ENCODE results near the gene WNT3A.

Gene WNT3A

GRCh38 chr1:228084797-228085196 lies 78.0 kb downstream of the WNT3A start:
- DNase-seq (ENCODE audit: low read depth): no peak

DNA sequence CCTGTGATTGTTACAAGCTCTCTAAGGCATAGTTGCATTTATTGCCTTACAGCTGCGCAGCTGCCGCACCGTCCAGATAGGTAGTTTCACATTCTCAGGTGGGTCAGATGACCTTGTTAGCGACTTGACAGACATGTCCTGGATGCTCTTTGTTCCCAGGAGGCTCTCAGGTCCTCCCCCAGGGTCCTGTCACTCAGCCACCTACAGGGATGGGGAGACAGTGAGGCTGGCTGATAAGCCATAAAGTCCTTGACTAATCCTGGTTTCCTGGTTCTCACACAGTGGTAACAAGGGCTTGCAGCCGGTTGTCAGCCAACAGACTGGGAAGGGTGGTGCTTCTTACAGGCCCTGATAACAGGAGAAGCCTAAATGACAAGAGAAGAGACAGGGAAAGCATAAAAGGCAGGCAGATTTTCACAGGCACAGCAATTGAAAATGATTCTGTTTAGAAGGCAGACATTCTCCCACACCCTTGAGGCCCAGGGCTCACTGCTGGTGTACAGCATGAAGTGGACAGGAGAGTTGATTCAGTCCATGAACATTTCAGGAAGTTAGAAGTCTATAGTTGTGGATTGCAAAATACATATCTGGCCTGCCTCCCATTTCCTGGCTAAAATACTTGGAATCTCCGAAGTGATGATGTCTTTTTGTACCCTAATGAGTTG lies 78.6 kb downstream of the WNT3A start:
- DNase-seq (ENCODE audit: low read depth): peak; percentile 70

DNA sequence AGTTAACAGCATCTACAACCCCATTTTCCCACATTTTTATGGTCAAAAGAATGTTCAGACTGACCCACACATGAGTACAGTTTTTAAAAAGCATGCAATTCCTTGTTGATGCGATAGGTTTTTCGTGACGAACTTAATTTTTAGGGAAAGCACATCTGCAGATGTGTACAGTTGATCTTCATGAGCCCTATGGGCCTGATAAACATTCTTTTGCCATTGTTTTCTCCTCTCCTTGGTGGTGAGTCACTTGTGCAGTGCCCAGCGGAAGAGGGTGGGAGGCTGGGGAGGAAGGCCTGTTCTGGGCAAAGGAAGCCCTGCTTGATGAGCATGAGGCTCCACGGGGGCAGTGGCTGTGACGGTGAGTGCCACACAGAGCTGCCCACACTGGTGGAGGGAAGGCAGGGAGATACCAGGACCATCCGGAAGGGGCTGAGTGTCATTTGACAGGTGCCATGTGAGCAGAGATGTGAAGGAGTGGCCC lies 81.0 kb downstream of the WNT3A start:
- peak; percentile 58 for DNase-seq (ENCODE audit: low read depth)

GRCh38 chr1:228088586-228089498 lies 82.0 kb downstream of the WNT3A start:
- DNase-seq (ENCODE audit: low read depth): peak; percentile 42

- no peak for DNase-seq (ENCODE audit: low read depth)
Measured at GRCh38 chr1:228089519-228090380, 83.0 kb downstream of the WNT3A start.

- DNase-seq (ENCODE audit: low read depth): no peak
Measured at GRCh38 chr1:228090613-228091081, 83.8 kb downstream of the WNT3A start.

DNA sequence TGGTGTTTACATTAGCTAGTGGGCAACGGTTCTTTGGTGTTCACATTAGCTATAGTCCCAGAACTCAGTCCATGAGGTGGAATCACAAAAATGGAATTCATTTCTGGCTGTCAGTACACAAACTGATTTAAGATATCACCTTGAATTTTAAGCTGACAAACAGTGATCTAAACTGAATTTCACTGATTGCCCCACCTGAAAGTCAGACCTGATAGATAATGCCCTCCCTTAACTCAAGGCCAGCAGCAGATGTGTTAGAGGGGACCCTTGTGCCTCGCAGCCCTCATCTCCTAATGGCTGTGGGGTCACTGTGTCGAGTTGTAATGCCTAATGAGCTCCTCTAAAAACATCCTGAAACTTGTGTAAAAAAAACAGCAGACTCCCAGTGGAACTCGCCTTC lies 84.3 kb downstream of the WNT3A start:
- no peak for DNase-seq (ENCODE audit: low read depth)

GRCh38 chr1:228092342-228093049 lies 85.7 kb downstream of the WNT3A start:
- no peak for DNase-seq (ENCODE audit: low read depth)

DNA sequence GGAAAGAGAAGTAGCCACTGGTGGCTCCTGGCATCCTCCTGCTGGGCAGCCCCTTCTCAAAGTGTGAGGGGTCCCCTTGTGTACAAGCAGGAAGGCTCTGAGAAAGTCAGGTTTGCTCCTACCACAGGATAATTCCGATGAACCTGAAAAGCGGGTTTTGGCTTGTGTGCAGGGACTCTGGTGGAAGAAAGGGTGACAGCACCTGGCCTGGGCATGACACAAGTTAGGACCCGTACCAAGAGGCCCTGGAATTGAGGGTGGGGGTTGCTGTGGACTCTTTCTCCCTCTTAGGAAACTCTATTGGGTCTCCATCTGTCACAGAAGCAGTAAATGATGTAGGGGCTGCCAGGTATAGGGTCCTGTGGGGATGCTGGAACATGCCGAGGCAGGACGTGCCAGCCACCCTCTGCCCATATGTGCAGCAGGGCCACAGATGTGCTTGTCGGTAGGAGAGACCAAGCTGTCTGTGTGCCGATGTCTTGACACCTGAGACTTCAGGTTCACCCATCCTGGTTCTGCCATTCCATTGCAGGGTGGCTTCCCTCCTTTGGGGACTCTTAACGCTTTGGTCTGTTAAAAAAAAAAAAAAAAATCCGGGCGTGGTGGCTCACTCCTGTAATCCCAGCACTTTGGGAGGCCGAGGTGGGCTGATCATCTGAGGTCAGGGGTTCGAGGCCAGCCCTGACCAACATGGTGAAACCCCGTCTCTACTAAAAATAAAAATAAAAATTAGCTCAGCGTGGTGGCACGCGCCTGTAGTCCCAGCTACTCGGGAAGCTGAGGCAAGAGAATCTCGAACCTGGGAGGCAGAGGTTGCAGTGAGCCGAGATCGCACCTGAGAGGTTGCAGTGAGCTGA lies 86.5 kb downstream of the WNT3A start:
- DNase-seq (ENCODE audit: low read depth): no peak

DNA sequence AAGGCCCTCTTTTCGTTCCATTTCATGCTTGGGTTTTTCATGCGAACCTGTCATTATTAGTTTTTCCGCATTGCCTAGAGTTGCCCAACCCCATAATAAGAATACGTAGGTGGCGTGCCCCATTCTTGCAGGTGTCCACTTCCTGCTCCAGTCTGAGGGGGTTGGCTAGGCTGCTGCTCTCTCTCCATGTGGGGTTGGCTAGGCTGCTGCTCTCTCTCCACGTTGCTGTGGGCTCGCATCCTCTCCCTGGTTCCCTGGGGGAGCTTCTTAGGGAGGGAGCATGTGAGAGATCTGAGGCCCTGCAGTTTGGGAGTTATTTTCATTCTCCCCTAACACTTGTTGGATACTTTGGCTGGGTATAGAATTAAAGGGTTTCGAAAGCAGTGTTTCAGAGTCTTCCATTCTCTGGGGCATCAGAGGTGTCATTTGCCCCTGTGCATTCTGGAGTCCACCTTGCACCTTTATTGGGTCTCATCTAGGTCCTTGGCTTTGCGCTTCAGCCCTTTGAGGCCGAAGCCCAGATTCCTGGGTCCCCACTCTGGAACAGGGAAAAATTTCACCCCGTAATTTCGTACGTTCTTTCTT lies 87.7 kb downstream of the WNT3A start:
- DNase-seq (ENCODE audit: low read depth): no peak

- DNase-seq (ENCODE audit: low read depth): no peak
Measured at GRCh38 chr1:228095161-228095560, 88.4 kb downstream of the WNT3A start.

- DNase-seq (ENCODE audit: low read depth): no peak
Measured at GRCh38 chr1:228095938-228096337, 89.1 kb downstream of the WNT3A start.

DNA sequence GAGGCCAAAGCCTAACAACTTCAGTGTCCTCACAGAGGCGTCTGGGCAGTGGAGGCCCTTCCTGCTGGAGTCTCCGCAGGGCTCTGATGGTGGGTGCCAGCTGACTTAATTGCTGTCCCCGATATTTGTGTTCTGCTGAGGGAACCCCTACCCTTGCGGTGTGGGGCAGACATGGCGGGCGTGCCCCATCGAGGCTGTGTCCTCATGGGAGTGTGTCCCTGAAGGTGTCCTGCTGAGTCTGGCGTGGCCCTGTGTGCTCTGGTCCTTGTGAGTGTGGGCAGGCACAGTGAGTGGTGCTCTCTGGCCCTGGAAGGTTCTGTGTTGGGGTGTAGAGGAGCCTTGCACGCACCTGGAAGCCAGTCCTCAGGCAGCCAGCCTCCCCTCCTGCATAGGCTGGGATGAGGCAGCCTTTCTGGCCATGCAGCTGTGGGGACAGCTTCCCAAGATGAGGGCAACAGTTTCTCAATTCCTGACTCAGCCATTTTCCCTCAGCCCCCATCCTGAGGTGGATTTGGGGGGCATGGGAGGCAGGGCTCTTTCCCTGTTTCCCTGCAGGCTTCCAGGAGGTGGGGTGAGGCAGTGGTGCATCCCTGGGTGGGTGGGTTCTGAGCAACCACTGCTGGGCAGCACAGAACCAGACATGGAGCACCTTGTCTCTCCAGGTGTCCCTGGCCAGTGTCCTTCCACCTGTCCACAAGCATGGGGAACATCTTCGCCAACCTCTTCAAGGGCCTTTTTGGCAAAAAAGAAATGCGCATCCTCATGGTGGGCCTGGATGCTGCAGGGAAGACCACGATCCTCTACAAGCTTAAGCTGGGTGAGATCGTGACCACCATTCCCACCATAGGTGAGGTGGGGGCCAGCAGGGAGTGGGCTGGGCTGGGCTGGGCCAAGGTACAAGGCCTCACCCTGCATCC lies 89.9 kb downstream of the WNT3A start:
- DNase-seq (ENCODE audit: low read depth): no peak

GRCh38 chr1:228097333-228098081 lies 90.7 kb downstream of the WNT3A start:
- no peak for DNase-seq (ENCODE audit: low read depth)

GRCh38 chr1:228098323-228098931 lies 91.6 kb downstream of the WNT3A start:
- DNase-seq (ENCODE audit: low read depth): no peak

GRCh38 chr1:228099331-228099732 lies 92.5 kb downstream of the WNT3A start:
- DNase-seq (ENCODE audit: low read depth): no peak

DNA sequence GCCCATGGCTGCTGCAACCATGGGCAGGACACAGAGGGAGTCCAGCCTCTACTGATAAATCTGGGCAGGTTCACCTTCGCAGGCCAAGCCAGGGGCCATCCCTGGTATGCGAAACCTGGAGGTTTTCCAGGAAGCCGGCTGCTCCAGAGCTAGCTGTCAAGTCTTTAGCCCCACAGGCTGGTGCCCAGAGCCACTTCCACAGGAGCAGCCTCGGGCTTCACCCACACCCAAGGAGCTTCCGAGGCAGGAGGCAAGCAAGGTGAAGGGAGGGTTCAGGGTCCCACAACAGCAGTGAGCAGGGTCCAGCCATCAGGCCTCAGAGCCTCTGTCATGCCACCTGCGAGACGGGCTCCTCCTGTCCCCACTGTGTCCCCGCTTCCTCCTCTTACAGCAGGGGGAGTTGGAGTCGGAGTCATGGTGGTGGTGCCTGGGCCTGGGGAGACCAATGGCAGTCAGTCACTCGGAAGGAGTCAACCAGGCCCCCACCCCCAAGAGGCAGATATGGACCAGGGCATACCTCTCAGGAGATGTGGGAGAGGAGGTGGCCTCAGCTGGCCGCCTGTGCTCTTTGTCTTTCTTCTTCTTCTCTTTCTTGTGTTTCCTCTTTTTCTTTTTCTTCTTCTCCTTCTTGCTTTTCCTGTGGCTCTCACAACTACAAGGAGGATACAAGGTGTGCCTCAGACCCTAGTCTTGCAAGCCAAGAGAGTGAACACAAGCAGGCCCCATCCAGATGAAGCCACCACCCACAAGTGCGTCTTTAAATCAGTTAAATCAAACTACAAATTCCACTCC lies 94.2 kb downstream of the WNT3A start:
- DNase-seq (ENCODE audit: low read depth): no peak

Measured in fibroblast of gingiva (primary cell).